ENCODE results near the gene PLCXD1. TPM values are rescaled to one million over a fixed set of nuclear protein-coding genes. Genes with fewer than 3 reads are reported as not detected.
"Not testable (repeated sequence)": the region's sequence is repeated elsewhere in the genome, so short reads cannot be mapped to it uniquely, and the experiment has no call there.

Gene PLCXD1
- total and polyA plus RNA-seq, 4 donors, result 13.4 to 41.5 (median 28.2) TPM

DNA sequence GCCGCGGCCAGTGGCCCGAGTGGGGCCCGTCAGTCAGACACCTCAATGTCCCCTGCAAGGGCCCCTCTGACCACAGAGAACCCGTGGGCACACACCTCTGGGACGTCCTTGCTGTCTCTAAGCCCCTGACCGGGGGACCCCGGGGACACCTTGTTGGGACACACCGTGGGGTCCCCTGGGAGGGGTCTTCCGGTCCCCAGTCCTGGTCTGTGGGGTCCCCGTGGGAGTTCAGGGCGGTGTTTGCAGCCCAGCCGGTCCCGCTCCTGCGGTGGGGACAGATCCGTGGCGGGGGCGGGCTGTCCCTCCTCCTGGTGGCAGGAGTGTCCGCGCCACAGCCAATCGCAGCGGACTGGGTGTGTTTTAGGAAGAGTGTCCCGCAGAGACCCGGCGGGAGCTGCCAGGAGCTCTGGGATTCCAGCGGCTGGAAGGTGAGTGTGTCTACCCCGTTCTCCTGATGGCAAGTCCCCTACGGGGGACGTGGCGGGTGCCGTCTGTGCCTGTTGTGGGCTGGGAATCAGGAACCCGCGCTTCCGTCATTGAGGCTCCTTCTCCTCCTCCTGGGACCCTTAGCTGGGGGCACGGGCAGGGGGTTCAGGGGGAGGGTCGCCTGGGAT is 5.1 kb upstream of the PLCXD1 start:
- H3K4me3 ChIP-seq, result peak overlapping the region; percentile 21
- peak; percentile 46 to 57 (median 54) for DNase-seq
- H3K27ac ChIP-seq (ENCODE audit: low read depth in 1 of 2, low read length in 1 of 2), result peak overlapping the region; percentile 80 to 82
- peaks cover 0 to 6% (median 0%) of the 10 kb centered on the region in 3 donors for H3K27me3 ChIP-seq (ENCODE audit: control insufficient read depth in 3 of 3, insufficient read depth in 3 of 3, low read length in 2 of 3)
- 1% methylated on average over 36 of the region's 36 CpGs for WGBS, 2 donors
- H3K9me3 ChIP-seq (ENCODE audit: control insufficient read depth in 4 of 4, insufficient read depth in 3 of 4, low read length in 3 of 4), result no peaks in the 10 kb centered on the region
- peaks cover 0 to 15% (median 3%) of the 10 kb centered on the region in 5 donors for H3K4me1 ChIP-seq (ENCODE audit: control insufficient read depth in 5 of 5, insufficient read depth in 5 of 5, low read length in 5 of 5)
- TF ChIP-seq, protein P1, sequence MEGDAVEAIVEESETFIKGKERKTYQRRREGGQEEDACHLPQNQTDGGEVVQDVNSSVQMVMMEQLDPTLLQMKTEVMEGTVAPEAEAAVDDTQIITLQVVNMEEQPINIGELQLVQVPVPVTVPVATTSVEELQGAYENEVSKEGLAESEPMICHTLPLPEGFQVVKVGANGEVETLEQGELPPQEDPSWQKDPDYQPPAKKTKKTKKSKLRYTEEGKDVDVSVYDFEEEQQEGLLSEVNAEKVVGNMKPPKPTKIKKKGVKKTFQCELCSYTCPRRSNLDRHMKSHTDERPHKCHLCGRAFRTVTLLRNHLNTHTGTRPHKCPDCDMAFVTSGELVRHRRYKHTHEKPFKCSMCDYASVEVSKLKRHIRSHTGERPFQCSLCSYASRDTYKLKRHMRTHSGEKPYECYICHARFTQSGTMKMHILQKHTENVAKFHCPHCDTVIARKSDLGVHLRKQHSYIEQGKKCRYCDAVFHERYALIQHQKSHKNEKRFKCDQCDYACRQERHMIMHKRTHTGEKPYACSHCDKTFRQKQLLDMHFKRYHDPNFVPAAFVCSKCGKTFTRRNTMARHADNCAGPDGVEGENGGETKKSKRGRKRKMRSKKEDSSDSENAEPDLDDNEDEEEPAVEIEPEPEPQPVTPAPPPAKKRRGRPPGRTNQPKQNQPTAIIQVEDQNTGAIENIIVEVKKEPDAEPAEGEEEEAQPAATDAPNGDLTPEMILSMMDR (IDR thresholded peaks at IDR 0.05; ENCODE audit: control extremely low read depth, extremely low read depth), result no peak
- ATAC-seq (ENCODE audit: insufficient read depth, low FRiP score), result peak; percentile 94
- H3K9ac ChIP-seq (ENCODE audit: insufficient read depth in 1 of 2, low read length in 2 of 2), result peak overlapping the region in 1 of 2 donors; percentile 25
- H3K36me3 ChIP-seq (ENCODE audit: control insufficient read depth in 4 of 4, insufficient read depth in 4 of 4, low read length in 4 of 4), result no peaks in the 10 kb centered on the region

DNA sequence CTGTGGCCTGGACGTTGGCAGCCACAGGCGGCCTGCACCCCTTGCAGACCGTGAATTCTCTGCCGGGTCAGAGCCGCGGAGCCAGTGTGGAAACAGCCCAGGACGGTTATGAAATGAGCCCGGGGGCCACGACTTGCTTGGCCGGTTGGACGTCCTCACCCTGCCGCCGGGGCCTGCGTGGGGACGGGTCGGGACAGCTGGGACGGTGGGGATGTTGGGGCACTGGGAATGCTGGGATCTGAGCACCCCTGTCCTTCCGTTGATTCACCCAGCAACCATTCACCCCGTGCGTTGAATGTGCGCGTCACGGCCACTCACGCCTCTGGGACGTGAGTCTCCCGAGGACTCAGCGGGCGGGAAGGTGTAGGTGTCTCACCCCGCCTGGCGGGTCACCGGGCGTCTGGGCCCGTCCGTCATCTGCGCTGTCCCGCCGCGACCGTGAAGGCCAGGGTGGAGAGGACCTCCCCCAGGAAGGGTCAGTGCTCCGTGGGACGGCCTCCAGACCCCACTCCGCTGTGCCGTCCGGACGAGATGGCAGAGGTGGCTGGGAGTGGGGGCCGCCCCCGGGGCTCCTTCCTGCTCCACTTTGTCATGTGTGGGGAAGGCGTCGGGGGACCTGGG is 4.5 kb upstream of the PLCXD1 start:
- DNase-seq, result peak in 2 of 3 donors; percentile 27 to 45

DNA sequence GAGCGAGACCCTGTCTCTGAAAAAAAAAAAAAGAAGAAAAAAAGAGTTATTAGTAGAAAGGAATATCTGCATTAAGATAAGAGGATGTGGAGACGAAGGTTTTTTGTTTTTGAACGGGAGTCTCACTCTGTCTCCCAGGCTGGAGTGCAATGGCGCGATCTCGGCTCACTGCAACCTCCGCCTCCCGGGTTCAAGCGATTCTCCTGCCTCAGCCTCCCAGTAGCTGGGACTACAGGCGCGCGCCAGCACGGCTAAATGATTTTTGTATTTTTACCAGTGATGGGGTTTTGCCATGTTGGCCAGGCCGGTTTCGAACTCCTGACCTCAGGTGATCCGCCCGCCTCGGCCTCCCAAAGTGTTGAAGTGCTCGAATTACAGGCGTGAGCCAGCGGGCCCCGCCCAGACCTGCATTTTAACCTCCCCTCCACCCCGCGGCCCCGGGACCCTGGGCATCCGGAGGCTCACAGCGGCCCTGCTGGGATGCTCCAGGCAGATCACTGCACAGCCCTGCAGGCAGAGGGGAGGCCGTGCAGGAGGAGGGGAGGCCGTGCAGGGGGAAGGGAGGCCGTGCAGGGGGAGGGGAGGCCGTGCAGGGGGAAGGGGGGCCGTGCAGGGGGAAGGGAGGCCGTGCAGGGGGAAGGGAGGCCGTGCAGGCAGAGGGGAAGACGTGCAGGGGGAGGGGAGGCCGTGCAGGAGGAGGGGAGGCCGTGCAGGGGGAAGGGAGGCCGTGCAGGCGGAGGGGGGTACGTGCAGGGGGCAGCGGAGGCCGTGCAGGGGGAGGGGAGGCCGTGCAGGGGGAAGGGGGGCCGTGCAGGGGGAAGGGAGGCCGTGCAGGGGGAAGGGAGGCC is 1.2 kb upstream of the PLCXD1 start:
- H3K4me3 ChIP-seq; H3K9ac ChIP-seq (ENCODE audit: insufficient read depth in 1 of 2, low read length in 2 of 2); H3K27me3 ChIP-seq (ENCODE audit: control insufficient read depth in 3 of 3, insufficient read depth in 3 of 3, low read length in 2 of 3); H3K36me3 ChIP-seq (ENCODE audit: control insufficient read depth in 4 of 4, insufficient read depth in 4 of 4, low read length in 4 of 4); H3K27ac ChIP-seq (ENCODE audit: low read depth in 1 of 2, low read length in 1 of 2); ATAC-seq (ENCODE audit: insufficient read depth, low FRiP score); H3K9me3 ChIP-seq (ENCODE audit: control insufficient read depth in 4 of 4, insufficient read depth in 3 of 4, low read length in 3 of 4): not testable (repeated sequence)
- peaks cover 0 to 13% (median 3%) of the 10 kb centered on the region in 5 donors for H3K4me1 ChIP-seq (ENCODE audit: control insufficient read depth in 5 of 5, insufficient read depth in 5 of 5, low read length in 5 of 5)
- WGBS, 2 donors, result 54 to 59% methylated on average over 34 to 44 of the region's 45 CpGs
- peak in 1 of 3 donors; percentile 39 for DNase-seq

More for the DNA sequence above, 4.5 kb upstream of the PLCXD1 start:
- peak; percentile 42 for ATAC-seq (ENCODE audit: insufficient read depth, low FRiP score)
- Histone ChIP-seq H3K27ac (ENCODE audit: low read depth in 1 of 2, low read length in 1 of 2) (peak overlapping the region; percentile 42 to 82), H3K9ac (ENCODE audit: insufficient read depth in 1 of 2, low read length in 2 of 2) (peak overlapping the region in 1 of 2 donors; percentile 25), H3K4me3 (peak overlapping the region; percentile 21), H3K4me1 (ENCODE audit: control insufficient read depth in 5 of 5, insufficient read depth in 5 of 5, low read length in 5 of 5) (peaks cover 0 to 15% (median 3%) of the 10 kb centered on the region in 5 donors), H3K9me3 (ENCODE audit: control insufficient read depth in 4 of 4, insufficient read depth in 3 of 4, low read length in 3 of 4) (no peaks in the 10 kb centered on the region), H3K27me3 (ENCODE audit: control insufficient read depth in 3 of 3, insufficient read depth in 3 of 3, low read length in 2 of 3) (peaks cover 0 to 6% (median 0%) of the 10 kb centered on the region in 3 donors), H3K36me3 (ENCODE audit: control insufficient read depth in 4 of 4, insufficient read depth in 4 of 4, low read length in 4 of 4) (no peaks in the 10 kb centered on the region)
- TF ChIP-seq, protein P1 (IDR thresholded peaks at IDR 0.05; ENCODE audit: control extremely low read depth, extremely low read depth), result no peak
- WGBS, 2 donors, result 1% methylated on average over 49 of the region's 49 CpGs

DNA sequence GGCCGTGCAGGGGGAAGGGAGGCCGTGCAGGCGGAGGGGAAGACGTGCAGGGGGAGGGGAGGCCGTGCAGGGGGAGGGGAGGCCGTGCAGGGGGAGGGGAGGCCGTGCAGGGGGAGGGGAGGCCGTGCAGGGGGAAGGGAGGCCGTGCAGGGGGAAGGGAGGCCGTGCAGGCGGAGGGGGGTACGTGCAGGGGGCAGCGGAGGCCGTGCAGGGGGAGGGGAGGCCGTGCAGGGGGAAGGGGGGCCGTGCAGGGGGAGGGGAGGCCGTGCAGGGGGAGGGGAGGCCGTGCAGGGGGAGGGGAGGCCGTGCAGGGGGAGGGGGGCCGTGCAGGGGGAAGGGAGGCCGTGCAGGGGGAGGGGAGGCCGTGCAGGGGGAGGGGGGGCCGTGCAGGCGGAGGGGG is 459 bp upstream of the PLCXD1 start:
- H3K9ac ChIP-seq (ENCODE audit: insufficient read depth in 1 of 2, low read length in 2 of 2); ATAC-seq (ENCODE audit: insufficient read depth, low FRiP score); DNase-seq; H3K9me3 ChIP-seq (ENCODE audit: control insufficient read depth in 4 of 4, insufficient read depth in 3 of 4, low read length in 3 of 4); H3K4me3 ChIP-seq; H3K27me3 ChIP-seq (ENCODE audit: control insufficient read depth in 3 of 3, insufficient read depth in 3 of 3, low read length in 2 of 3); H3K27ac ChIP-seq (ENCODE audit: low read depth in 1 of 2, low read length in 1 of 2): not testable (repeated sequence)
- H3K36me3 ChIP-seq (ENCODE audit: control insufficient read depth in 4 of 4, insufficient read depth in 4 of 4, low read length in 4 of 4), result peaks cover 0 to 13% (median 10%) of the 10 kb centered on the region in 4 donors
- peaks cover 0 to 12% (median 3%) of the 10 kb centered on the region in 5 donors for H3K4me1 ChIP-seq (ENCODE audit: control insufficient read depth in 5 of 5, insufficient read depth in 5 of 5, low read length in 5 of 5)
- WGBS, 2 donors, result 6% methylated on average over 15 of the region's 24 CpGs; no CpG with 5 or more reads in 1 of the 2 donors

DNA sequence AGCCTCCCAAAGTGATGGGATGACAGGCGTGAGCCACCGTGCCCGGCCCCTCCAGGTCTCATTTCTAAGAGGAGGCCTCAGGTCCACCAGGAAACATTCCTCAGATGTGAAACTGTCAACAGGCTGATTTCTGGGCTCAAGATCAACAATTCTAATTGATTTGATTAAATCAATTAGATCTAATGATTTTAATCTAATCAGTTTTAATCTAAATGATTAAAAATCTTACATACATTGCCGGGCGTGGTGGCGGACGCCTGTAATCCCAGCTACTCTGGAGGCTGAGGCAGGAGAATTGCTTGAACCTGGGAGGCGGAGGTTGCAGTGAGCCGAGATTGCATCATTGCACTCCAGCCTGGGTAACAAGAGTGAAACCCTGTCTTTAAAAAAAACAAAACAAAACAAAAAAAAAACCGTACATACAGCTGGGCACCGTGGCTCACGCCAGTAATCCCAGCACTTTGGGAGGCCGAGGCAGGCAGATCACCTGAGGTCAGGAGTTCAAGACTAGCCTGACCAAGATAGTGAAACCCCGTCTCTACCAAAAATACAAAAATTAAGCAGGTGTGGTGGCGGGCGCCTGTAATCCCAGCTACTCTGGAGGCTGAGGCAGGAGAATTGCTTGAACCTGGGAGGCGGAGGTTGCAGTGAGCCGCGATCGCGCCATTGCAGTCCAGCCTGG is 960 bp downstream of the PLCXD1 start:
- not testable (repeated sequence) for H3K4me3 ChIP-seq; DNase-seq; H3K9me3 ChIP-seq (ENCODE audit: control insufficient read depth in 4 of 4, insufficient read depth in 3 of 4, low read length in 3 of 4); H3K27ac ChIP-seq (ENCODE audit: low read depth in 1 of 2, low read length in 1 of 2); H3K9ac ChIP-seq (ENCODE audit: insufficient read depth in 1 of 2, low read length in 2 of 2); H3K27me3 ChIP-seq (ENCODE audit: control insufficient read depth in 3 of 3, insufficient read depth in 3 of 3, low read length in 2 of 3); ATAC-seq (ENCODE audit: insufficient read depth, low FRiP score); H3K4me1 ChIP-seq (ENCODE audit: control insufficient read depth in 5 of 5, insufficient read depth in 5 of 5, low read length in 5 of 5)
- H3K36me3 ChIP-seq (ENCODE audit: control insufficient read depth in 4 of 4, insufficient read depth in 4 of 4, low read length in 4 of 4), result peaks cover 0 to 19% (median 10%) of the 10 kb centered on the region in 4 donors
- 78 to 83% methylated on average over 21 of the region's 21 CpGs for WGBS, 2 donors
